ENCODE results near the gene TMEM215.

DNA sequence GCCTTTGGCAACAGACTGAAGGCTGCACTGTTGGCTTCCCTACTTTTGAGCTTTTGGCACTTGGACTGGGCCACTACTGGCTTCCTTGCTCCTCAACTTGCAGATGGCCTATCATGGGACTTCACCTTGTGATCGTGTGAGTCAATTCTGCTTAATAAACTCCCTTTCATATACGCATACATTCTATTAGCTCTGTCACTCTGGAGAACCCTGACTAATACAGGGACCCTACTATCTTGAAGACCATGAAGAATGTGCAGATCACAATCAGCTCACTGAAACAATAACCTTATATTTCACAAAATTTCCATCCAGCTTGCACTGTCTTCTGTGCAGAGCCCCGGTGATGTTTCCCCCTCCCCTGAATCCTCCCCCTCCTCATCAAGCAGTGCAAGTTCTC, 39.8 kb downstream of the TMEM215 start:
- TF ChIP-seq EZH2 (IDR thresholded peaks at IDR 0.05; ENCODE audit: borderline replicate concordance, insufficient read depth, low read depth, low read length, poor library complexity, severe bottlenecking): no peak
- TF ChIP-seq CTCF (IDR thresholded peaks at IDR 0.05): no peak

All from B cell (primary cell).